Aorta (tissue), 4 donors: ENCODE measurements around the gene FOXE1. TPM values are rescaled to one million over a fixed set of nuclear protein-coding genes. Genes with fewer than 3 reads are reported as not detected.

Source experiments
- polyA plus RNA-seq, 2 donors: library from polyadenylated mRNA; stranded (reverse); fragments of 200-250 nt; gene quantifications; one replicate each; pipeline ENCODE4 v1.2.3, GENCODE V29; 2013
- total RNA-seq, 2 donors: library from RNA; stranded (reverse); fragmentation: NEBNext Ultra II Directional; extraction: Animal tissue kit (Norgen Biotek cat#: 25700); gene quantifications; one replicate each; pipeline ENCODE4 v1.2.1, GENCODE V29; 2021
- donor health status: healthy with polysubstance abuse.
- donor health status: Bipolar disorder and iron deficiency.
- donor health status: DM: no; HTN: no; CAD: no.
- donor health status: DM: yes; HTN: yes; CAD: no.

Gene FOXE1
- total and polyA plus RNA-seq, 4 donors, result not detected

Other genes with a start within 250 kb of the FOXE1 start
- gene TSTD2, start 219.9 kb upstream of the FOXE1 start, total RNA-seq, result 10 to 100 TPM; 22.7 to 27.2 TPM
- 10 to 100 TPM in 1 of 2 donors, 1 to 10 TPM in 1; 5.8 to 13.4 TPM for gene TSTD2, start 219.9 kb upstream of the FOXE1 start, polyA plus RNA-seq
- 10 to 100 TPM; 23.1 to 24.0 TPM for gene NCBP1, start 219.4 kb upstream of the FOXE1 start, total RNA-seq
- gene NCBP1, start 219.4 kb upstream of the FOXE1 start, polyA plus RNA-seq, result 1 to 10 TPM; 3.5 to 7.9 TPM
- gene XPA, start 155.9 kb upstream of the FOXE1 start, total RNA-seq, result 10 to 100 TPM; 15.3 to 23.4 TPM
- 10 to 100 TPM; 25.2 to 33.1 TPM for gene XPA, start 155.9 kb upstream of the FOXE1 start, polyA plus RNA-seq
- 10 to 100 TPM in 1 of 2 donors, 1 to 10 TPM in 1; 9.6 to 10.7 TPM for gene TRMO, start 69.3 kb downstream of the FOXE1 start, total RNA-seq
- 1 to 10 TPM; 5.5 to 7.5 TPM for gene TRMO, start 69.3 kb downstream of the FOXE1 start, polyA plus RNA-seq
- gene HEMGN, start 84.9 kb downstream of the FOXE1 start, total RNA-seq, result under 1 TPM in 1 of 2 donors, not detected in 1; 0.93 TPM
- not detected for gene HEMGN, start 84.9 kb downstream of the FOXE1 start, polyA plus RNA-seq
- 100 to 1,000 TPM in 1 of 2 donors, 10 to 100 TPM in 1; 98.6 to 111 TPM for gene ANP32B, start 130.1 kb downstream of the FOXE1 start, total RNA-seq
- gene ANP32B, start 130.1 kb downstream of the FOXE1 start, polyA plus RNA-seq, result 100 to 1,000 TPM; 132 to 350 TPM
- 10 to 100 TPM; 40.8 to 47.3 TPM for gene NANS, start 203.5 kb downstream of the FOXE1 start, total RNA-seq
- 10 to 100 TPM; 39.2 to 57.1 TPM for gene NANS, start 203.5 kb downstream of the FOXE1 start, polyA plus RNA-seq